ENCODE data around the gene HBM.

HBM gene

DNA sequence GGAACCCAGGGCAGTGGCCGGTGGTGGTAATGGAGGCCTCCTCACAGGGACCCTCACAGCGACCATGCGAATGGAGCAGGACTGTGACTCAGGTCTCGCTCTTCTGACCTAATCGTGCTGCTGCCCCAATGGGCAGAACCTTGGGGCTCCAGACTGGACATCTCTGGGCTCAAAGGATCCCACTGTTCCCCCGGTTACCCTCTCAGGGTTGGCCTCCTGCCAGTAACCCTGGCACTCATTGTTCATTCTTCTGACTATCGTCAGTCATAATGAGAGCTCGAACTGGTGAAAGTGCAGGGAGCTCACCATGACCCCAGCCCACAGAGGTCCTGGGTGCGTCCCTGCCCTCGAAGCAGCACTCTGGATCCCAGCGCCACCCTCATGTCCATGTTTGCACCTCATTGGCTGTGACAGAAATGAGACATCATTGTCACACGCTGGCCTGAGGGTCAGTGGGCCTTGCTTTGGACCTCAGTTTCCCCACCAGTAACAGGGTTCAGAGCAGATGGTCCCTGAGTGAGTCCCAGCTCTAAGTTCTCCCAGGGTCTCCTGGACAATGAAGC, 23.3 kb upstream of the HBM start:
- no peaks in the 10 kb centered on the region for H3K36me3 ChIP-seq
- no peaks in the 10 kb centered on the region for H3K9me3 ChIP-seq (ENCODE audit: severe bottlenecking)
- no peak for TF ChIP-seq CTCF (IDR thresholded peaks at IDR 0.05; ENCODE audit: low read depth, low read length)
- no peaks in the 10 kb centered on the region for H3K27me3 ChIP-seq (ENCODE audit: insufficient read depth, low read depth, severe bottlenecking)
- H3K27ac ChIP-seq = no peak overlapping the region
- no peak overlapping the region for H3K4me3 ChIP-seq (ENCODE audit: low read depth, low read length)
- no peak for DNase-seq

DNA sequence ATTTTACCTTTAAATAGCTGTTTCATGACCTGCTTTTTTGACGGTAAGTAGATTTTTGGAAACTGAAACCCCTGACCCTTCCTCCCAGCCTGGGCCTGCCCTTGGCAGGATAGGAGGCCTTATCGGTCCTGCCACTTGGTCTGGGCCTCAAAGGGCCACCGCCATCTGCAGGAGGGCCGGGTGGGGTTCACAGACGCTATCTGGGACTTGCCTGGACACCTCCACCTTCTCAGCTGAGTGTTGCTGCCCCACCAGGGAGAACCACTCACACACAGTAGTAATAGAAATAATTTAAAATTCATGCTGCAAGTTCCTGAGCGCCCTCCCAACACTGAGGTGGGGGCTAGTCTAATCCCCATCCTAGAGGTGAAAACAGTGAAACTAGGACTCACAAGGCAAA, 22.7 kb upstream of the HBM start:
- Histone ChIP-seq H3K9me3 (ENCODE audit: severe bottlenecking) (no peaks in the 10 kb centered on the region), H3K27me3 (ENCODE audit: insufficient read depth, low read depth, severe bottlenecking) (no peaks in the 10 kb centered on the region), H3K27ac (no peak overlapping the region), H3K4me3 (ENCODE audit: low read depth, low read length) (no peak overlapping the region), H3K36me3 (no peaks in the 10 kb centered on the region)
- no peak for TF ChIP-seq CTCF (IDR thresholded peaks at IDR 0.05; ENCODE audit: low read depth, low read length)
- no peak for DNase-seq

GRCh38 chr16:143456-143855, 22.3 kb upstream of the HBM start:
- H3K27me3 ChIP-seq (ENCODE audit: insufficient read depth, low read depth, severe bottlenecking) = no peaks in the 10 kb centered on the region
- no peak for TF ChIP-seq CTCF (IDR thresholded peaks at IDR 0.05; ENCODE audit: low read depth, low read length)
- no peak overlapping the region for H3K27ac ChIP-seq
- no peaks in the 10 kb centered on the region for H3K36me3 ChIP-seq
- no peaks in the 10 kb centered on the region for H3K9me3 ChIP-seq (ENCODE audit: severe bottlenecking)
- no peak for DNase-seq
- no peak overlapping the region for H3K4me3 ChIP-seq (ENCODE audit: low read depth, low read length)

- Histone ChIP-seq H3K27me3 (ENCODE audit: insufficient read depth, low read depth, severe bottlenecking) (no peaks in the 10 kb centered on the region), H3K9me3 (ENCODE audit: severe bottlenecking) (no peaks in the 10 kb centered on the region), H3K4me3 (ENCODE audit: low read depth, low read length) (no peak overlapping the region), H3K27ac (no peak overlapping the region), H3K36me3 (no peaks in the 10 kb centered on the region)
- DNase-seq = no peak
- TF ChIP-seq CTCF (IDR thresholded peaks at IDR 0.05; ENCODE audit: low read depth, low read length) = no peak
These were observed 21.0 kb upstream of the HBM start for GRCh38 chr16:144797-145252.

GRCh38 chr16:146646-147045, 19.1 kb upstream of the HBM start:
- no peak for DNase-seq
- H3K36me3 ChIP-seq = no peaks in the 10 kb centered on the region
- no peak overlapping the region for H3K27ac ChIP-seq
- no peaks in the 10 kb centered on the region for H3K27me3 ChIP-seq (ENCODE audit: insufficient read depth, low read depth, severe bottlenecking)
- no peak for TF ChIP-seq CTCF (IDR thresholded peaks at IDR 0.05; ENCODE audit: low read depth, low read length)
- H3K9me3 ChIP-seq (ENCODE audit: severe bottlenecking) = no peaks in the 10 kb centered on the region
- no peak overlapping the region for H3K4me3 ChIP-seq (ENCODE audit: low read depth, low read length)

DNA sequence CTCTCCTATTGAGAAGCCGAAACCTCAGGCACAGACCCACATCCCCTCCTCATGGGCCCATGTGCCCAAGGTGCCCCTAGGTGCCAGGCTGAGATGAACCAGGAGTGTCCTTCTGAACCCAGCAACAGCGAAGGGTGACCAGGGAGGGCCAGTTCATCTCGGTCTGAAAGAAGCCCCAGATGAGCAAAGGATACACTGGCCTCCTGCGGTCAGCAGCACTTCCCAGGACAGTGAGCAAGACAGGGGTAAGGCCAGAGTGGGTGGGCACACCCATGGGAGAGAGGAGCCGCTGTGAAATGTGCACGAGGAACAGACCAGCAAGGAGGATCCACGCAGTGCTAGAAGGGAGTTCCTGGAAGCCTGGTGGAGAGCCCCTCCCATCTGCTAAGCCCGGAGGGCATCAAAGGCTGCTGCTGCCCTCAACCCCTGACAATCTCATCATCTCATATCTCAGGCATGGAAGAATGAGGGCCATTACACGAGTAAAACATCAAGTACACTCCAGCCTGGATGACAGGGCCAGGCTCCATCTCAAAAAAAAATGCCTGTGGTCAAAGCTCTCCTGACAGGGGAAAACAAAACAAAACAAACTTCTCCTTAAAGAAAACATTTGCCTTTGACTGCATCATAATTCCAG, 16.6 kb upstream of the HBM start:
- no peak for DNase-seq
- Histone ChIP-seq H3K27ac (no peak overlapping the region), H3K9me3 (ENCODE audit: severe bottlenecking) (no peaks in the 10 kb centered on the region), H3K27me3 (ENCODE audit: insufficient read depth, low read depth, severe bottlenecking) (no peaks in the 10 kb centered on the region), H3K4me3 (ENCODE audit: low read depth, low read length) (no peak overlapping the region), H3K36me3 (no peaks in the 10 kb centered on the region)
- no peak for TF ChIP-seq CTCF (IDR thresholded peaks at IDR 0.05; ENCODE audit: low read depth, low read length)
